Stomach smooth muscle (tissue), 2 donors: ENCODE measurements around the gene PIGU.

Experiments
- H3K27ac ChIP-seq: one replicate; pipeline ENCODE4 v1.7.0; 2013; ENCODE audit warnings: mild to moderate bottlenecking, low read length, inconsistent platforms
- H3K27me3 ChIP-seq, 2 donors: one replicate each; pipeline ENCODE4 v1.7.0; 2013; ENCODE audit warnings: low read length in 2 of 2; ENCODE audit not compliant: insufficient read depth in 2 of 2, control insufficient read depth in 1 of 2
- H3K36me3 ChIP-seq, 2 donors: one replicate each; pipeline ENCODE4 v1.7.0; 2013; ENCODE audit warnings: low read length in 2 of 2; ENCODE audit not compliant: control insufficient read depth in 2 of 2, insufficient read depth in 2 of 2
- H3K4me1 ChIP-seq: one replicate; pipeline ENCODE4 v1.7.0; 2013; ENCODE audit warnings: low read length; ENCODE audit not compliant: control insufficient read depth, insufficient read depth
- H3K4me3 ChIP-seq, 2 donors: one replicate each; pipeline ENCODE4 v1.7.0; 2013; ENCODE audit warnings: low read length in 2 of 2
- H3K9ac ChIP-seq, 2 donors: one replicate each; pipeline ENCODE4 v1.7.0; 2013; ENCODE audit warnings: low read length in 2 of 2, mild to moderate bottlenecking in 1 of 2
- H3K9me3 ChIP-seq, 2 donors: one replicate each; pipeline ENCODE4 v1.7.0; 2013; ENCODE audit warnings: low read length in 2 of 2; ENCODE audit not compliant: control insufficient read depth in 2 of 2
- donor health status: healthy.
- donor health status: Pancreatic carcinoma.

The PIGU gene

DNA sequence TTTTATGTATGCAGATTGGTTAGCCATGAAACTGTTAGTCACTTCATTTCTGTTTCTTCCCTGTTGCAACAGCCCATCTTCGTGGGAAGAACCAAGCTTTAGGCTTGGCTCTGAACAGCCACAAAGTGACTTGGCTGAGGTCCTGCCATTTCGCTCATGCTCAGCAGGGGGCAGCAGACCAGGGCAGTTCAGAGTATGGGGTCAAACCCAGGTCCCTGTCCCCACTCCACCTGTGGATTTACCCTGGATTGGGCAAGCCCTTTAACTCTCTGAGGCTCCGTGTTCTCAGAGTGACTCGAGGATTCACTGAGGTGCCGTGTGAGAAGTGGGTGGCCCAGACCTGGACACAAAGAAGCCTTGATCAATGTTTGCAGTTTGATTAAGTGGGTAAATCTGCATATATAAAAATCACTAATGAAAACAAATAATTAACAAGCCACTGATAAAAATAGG, 138.2 kb downstream of the PIGU start:
- H3K36me3 ChIP-seq, result peaks cover 49 to 56% of the 10 kb centered on the region in 2 donors
- no peak overlapping the region for H3K27ac ChIP-seq
- H3K9ac ChIP-seq, result no peak overlapping the region
- no peaks in the 10 kb centered on the region for H3K4me1 ChIP-seq
- no peak overlapping the region for H3K4me3 ChIP-seq
- H3K27me3 ChIP-seq, result no peaks in the 10 kb centered on the region
- no peaks in the 10 kb centered on the region for H3K9me3 ChIP-seq

DNA sequence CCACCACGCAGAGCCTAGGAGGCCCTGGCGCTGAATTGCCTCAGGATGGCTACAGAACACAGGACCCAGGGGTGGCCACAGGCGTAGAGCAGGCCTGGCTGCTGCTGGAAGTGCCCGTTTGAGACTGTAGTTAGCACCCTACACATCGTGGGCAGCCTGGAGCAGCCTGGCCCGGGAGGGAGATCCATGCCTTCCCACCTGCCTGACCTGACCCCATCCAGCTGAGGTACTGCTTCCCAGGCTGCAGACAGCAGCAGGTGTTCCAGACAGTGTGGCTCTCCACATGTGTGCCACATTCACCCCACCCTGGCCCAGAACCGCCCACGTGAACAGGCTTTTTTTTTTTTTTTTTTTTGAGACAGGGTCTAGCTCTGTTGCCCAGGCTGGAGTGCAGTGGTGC, 139.2 kb downstream of the PIGU start:
- Histone ChIP-seq H3K36me3 (peaks cover 49 to 63% of the 10 kb centered on the region in 2 donors), H3K27ac (no peak overlapping the region), H3K9ac (no peak overlapping the region), H3K4me3 (no peak overlapping the region), H3K4me1 (peaks cover 2% of the 10 kb centered on the region), H3K27me3 (no peaks in the 10 kb centered on the region), H3K9me3 (no peaks in the 10 kb centered on the region)

DNA sequence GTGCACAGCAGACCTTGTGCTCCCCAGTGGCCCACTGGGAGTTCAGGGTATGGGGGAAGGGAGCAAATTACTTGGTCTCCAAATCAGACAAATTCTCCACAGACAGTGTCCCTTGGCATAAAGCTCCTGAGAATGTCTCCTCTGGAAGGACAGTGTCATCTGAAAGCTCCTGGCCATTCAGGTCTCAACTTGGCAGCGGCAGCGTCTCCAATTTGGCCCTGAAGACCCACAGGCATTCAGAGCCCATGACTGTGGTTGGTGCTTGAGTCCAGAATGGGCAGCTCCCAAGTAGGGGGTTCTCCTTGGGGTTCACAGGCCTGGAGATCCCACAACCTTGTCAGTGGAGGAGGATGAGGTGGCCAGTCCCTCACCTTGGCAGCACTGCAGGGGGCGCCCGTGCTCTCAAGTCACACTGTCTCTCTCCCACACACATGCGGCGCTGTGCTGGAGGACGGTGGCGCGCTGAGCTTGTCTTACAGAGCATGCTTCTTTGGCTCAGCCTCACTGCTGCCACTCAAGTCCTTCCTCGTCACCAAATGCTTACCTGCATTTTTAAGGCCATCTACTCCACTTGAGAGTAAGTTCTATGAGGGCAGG, 140.0 kb downstream of the PIGU start:
- peaks cover 2% of the 10 kb centered on the region for H3K4me1 ChIP-seq
- peaks cover 44 to 67% of the 10 kb centered on the region in 2 donors for H3K36me3 ChIP-seq
- no peak overlapping the region for H3K4me3 ChIP-seq
- no peak overlapping the region for H3K9ac ChIP-seq
- H3K27ac ChIP-seq, result no peak overlapping the region
- no peaks in the 10 kb centered on the region for H3K9me3 ChIP-seq
- H3K27me3 ChIP-seq, result no peaks in the 10 kb centered on the region

DNA sequence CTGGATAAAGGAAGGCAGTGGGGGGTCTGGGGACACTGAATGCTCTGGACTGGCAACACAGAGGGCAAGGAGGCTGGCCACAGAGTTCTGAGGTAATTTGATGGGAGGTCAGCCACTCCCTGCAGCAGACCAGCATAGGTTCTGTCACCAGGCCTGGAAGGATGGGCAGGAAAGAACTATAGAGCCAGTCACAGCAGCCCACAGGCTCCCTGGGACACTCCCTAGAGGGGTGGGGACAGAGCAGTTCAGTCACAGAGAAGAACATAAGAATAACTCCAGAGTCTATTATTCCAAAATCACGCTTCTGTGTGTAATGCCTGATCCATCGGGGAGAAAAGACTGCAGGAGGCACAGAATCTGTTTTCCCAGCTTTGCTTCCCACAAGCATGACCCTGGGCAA, 141.0 kb downstream of the PIGU start:
- Histone ChIP-seq H3K27me3 (no peaks in the 10 kb centered on the region), H3K4me1 (peaks cover 4% of the 10 kb centered on the region), H3K4me3 (no peak overlapping the region), H3K27ac (no peak overlapping the region), H3K36me3 (peaks cover 44 to 65% of the 10 kb centered on the region in 2 donors), H3K9me3 (no peaks in the 10 kb centered on the region), H3K9ac (no peak overlapping the region)

DNA sequence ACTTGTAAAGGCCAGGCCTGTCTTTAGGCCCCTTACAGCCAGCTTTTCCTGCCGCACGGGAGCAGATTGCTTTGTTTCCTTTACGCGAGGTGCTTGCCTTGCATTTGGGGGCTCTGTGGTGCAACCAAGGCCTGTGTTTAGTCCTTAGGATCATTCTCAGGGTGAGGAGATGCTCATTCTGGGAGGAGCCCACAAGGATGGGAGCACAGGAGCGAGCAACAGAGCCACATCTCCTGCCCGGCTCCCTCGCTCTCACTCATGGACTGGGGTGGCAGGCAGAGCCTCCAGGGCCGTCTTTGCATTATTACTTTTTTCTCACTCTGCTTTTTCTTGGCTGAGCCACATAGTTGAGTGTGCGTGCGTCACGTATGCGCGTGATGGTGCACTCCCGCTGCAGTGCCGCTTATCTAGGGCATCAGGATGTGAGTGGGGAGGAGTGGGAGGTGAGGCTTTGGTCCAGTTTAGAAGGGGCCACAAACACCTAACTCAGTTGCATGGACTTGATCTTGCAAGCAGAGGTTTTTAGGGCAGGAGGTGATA, 141.5 kb downstream of the PIGU start:
- H3K36me3 ChIP-seq, result peaks cover 45 to 65% of the 10 kb centered on the region in 2 donors
- H3K27ac ChIP-seq, result no peak overlapping the region

DNA sequence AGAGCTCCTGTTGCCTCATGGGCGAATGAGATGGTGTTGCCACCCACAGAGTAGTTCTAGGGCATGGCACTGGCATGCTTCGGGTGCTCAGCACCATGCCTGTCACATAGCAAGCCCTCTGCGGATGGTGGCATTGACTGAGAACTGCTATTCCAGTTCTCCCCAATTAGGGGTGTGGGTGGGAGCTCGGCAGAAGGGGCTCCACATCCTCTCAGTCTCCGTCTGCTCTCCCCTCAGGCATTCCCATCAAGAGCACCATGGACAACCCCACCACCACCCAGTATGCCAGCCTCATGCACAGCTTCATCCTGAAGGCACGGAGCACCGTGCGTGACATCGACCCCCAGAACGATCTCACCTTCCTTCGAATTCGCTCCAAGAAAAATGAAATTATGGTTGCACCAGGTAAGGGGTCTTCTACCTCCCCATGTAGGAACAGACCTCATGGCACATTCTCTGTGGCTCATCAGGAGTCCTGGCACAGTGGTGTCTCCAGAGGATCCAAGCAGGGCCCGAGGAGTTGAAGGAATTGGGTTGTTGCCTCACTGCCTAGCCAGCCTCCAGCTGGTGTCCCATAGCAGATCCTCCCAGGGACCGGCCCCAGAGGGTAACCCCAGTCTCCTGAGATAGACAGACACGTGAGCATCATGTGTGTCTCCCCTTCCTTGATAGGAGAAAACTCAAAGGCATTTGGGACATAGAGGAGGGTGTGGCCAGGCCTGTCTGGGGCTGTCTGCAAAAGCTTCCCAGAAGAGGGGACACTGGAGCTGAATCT, 142.3 kb downstream of the PIGU start:
- Histone ChIP-seq H3K27me3 (no peaks in the 10 kb centered on the region), H3K9ac (no peak overlapping the region), H3K27ac (no peak overlapping the region), H3K9me3 (no peaks in the 10 kb centered on the region), H3K36me3 (peaks cover 49 to 67% of the 10 kb centered on the region in 2 donors), H3K4me3 (no peak overlapping the region), H3K4me1 (peaks cover 5% of the 10 kb centered on the region)

More for the DNA sequence above, 141.5 kb downstream of the PIGU start:
- H3K27me3 ChIP-seq, result no peaks in the 10 kb centered on the region
- H3K9me3 ChIP-seq, result no peaks in the 10 kb centered on the region
- H3K9ac ChIP-seq, result no peak overlapping the region
- no peak overlapping the region for H3K4me3 ChIP-seq
- H3K4me1 ChIP-seq, result peaks cover 5% of the 10 kb centered on the region

DNA sequence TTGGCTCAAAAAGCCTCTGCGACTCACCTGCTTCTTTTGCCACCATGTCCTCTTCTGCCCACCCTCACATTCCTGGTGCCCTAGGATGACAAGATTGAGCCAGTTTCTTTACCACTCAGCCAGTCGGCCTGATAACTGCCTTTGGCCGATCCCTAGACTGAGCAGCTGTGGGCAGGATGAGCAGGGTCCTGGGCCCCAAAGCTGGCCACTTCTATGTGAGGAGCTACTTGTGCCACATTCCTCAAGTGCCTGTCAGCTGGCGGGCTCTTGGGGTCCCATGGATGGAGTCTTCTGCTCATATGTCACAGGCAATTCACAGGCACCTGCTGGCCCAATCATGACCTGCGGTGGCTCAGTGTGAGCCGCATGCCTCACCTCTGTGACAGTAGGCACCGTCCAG, 144.1 kb downstream of the PIGU start:
- no peak overlapping the region for H3K27ac ChIP-seq

DNA sequence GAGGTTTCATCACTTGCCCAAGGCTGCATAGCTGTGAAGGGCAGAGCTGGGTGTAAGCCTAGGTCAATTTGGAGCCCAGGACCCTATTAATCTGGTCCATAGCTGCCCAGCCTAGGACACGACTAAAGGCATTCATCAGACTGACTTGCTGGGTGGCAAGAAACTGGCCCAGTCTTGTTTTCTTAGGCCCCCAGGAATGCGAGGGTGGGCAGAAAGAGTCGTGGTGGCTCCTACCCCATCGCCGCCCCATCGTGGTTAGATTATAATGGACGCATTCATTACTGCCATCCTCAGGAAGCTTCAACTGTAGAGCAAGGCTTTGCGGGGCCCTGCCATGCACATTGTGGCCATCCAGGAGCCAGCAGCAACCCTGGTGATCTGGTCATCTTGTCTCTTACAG, 144.6 kb downstream of the PIGU start:
- no peaks in the 10 kb centered on the region for H3K27me3 ChIP-seq
- no peak overlapping the region for H3K27ac ChIP-seq
- H3K9ac ChIP-seq, result no peak overlapping the region
- H3K4me1 ChIP-seq, result peaks cover 17% of the 10 kb centered on the region
- no peaks in the 10 kb centered on the region for H3K9me3 ChIP-seq
- H3K4me3 ChIP-seq, result no peak overlapping the region
- H3K36me3 ChIP-seq, result peaks cover 53 to 76% of the 10 kb centered on the region in 2 donors

More for the DNA sequence above, 144.1 kb downstream of the PIGU start:
- Histone ChIP-seq H3K9me3 (no peaks in the 10 kb centered on the region), H3K4me3 (no peak overlapping the region), H3K27me3 (no peaks in the 10 kb centered on the region), H3K9ac (no peak overlapping the region), H3K36me3 (peaks cover 53 to 76% of the 10 kb centered on the region in 2 donors), H3K4me1 (peaks cover 17% of the 10 kb centered on the region)

DNA sequence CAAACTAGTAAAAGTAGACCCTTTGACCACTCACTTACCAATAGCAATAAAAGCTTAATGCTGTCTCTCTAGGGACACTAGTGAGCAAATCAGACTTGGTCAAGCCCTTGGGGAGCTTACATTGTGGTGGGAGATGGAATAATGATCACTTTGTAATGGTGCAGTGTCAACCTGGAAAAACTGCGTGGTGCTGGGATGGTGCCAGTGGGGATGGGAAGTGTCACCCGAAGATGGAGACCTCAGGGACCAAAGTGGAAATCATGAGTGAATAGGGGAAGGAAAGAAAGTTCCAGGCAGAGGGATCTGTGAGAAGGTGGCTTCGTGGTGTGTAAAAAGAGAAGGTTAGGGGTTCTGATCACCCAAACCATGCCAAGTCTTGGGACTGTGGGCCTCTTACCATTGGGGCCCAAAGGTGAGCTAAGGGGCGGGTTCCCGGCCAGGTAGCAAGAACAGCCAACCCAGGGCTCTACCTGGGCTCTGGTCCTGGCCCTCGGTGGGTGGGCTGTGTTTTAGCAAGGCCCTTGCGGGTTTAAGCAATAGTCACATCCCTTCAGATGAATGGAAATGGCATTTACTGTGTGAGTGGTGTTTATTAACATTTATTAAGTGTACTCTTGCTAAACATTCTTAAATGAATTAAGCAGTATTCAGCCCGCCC, 145.2 kb downstream of the PIGU start:
- Histone ChIP-seq H3K36me3 (peaks cover 53 to 76% of the 10 kb centered on the region in 2 donors), H3K9ac (no peak overlapping the region), H3K4me1 (peaks cover 21% of the 10 kb centered on the region), H3K4me3 (no peak overlapping the region), H3K27ac (no peak overlapping the region), H3K27me3 (no peaks in the 10 kb centered on the region), H3K9me3 (no peaks in the 10 kb centered on the region)

DNA sequence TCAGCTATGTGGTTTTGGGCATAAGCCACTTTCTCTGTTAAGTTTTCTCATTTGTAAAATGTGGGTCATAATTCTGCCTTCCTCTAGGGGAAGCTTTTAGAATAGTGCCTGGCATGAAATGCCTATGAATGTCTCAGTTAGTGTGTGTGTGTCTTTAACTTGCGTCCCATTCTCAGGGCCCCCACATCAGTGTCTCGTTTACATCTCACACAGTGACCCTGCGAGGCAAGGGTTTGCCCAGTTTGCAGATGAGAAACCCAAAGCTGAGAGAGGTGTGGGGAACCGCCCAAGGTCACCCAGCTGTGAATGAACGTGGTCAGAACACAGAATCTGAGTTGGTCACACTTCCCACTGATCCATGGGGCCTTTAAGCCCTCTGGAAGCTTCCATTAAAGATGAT, 146.6 kb downstream of the PIGU start:
- H3K4me1 ChIP-seq, result peaks cover 34% of the 10 kb centered on the region
- H3K9me3 ChIP-seq, result no peaks in the 10 kb centered on the region
- H3K9ac ChIP-seq, result no peak overlapping the region
- H3K27me3 ChIP-seq, result no peaks in the 10 kb centered on the region
- no peak overlapping the region for H3K4me3 ChIP-seq
- H3K36me3 ChIP-seq, result peaks cover 45 to 67% of the 10 kb centered on the region in 2 donors
- H3K27ac ChIP-seq, result no peak overlapping the region
